ENCODE results near the gene GRIK2.

Gene GRIK2

GRCh38 chr6:101400326-101401135 is 7.0 kb downstream of the GRIK2 start:
- DNase-seq: no peak

DNA sequence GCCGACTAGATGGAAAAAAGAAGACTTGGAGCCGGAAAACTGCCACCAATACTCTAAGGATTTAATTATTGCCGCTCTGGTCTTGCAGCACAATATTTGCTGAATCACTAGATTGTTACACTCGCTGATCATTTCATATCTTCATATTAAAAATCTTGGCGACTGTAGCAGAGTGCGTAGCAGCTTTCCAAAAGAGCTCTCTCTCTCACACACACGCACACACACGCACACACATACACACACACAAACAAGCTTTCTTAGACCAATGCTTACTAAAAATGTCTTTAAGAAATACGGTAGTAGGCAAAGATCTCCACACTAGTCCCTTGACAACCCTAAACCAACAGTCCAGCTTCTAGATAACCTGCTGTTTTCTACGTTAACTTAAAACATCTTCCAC is 7.7 kb downstream of the GRIK2 start:
- no peak for DNase-seq

- peak; percentile 48 for DNase-seq
Measured at GRCh38 chr6:101401792-101402621, 8.5 kb downstream of the GRIK2 start.

GRCh38 chr6:101402622-101403031 is 9.1 kb downstream of the GRIK2 start:
- DNase-seq: no peak

GRCh38 chr6:101403216-101403945 is 9.9 kb downstream of the GRIK2 start:
- no peak for DNase-seq

- DNase-seq: no peak
Measured at GRCh38 chr6:101404775-101405174, 11.3 kb downstream of the GRIK2 start.

GRCh38 chr6:101413773-101414172 is 20.3 kb downstream of the GRIK2 start:
- DNase-seq: no peak

DNA sequence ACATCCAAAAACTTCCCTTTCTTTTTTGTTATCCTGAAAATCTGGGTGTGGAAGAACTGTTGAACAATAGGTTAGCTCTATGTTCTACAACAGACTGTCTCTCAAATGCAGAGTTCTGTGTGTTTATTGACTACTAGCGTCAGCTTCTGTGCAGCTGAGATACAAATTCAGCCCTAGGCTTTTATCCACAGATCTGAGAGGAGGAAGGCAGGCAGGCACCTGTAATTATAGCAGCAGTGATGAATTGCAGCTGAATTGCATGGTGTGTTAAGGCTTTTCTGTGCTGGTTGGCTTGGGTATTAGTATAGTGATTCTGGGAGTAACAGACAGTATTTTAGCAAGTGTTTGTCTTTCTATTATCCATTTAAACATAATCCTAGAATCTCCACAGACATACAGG is 24.4 kb downstream of the GRIK2 start:
- DNase-seq: no peak

DNA sequence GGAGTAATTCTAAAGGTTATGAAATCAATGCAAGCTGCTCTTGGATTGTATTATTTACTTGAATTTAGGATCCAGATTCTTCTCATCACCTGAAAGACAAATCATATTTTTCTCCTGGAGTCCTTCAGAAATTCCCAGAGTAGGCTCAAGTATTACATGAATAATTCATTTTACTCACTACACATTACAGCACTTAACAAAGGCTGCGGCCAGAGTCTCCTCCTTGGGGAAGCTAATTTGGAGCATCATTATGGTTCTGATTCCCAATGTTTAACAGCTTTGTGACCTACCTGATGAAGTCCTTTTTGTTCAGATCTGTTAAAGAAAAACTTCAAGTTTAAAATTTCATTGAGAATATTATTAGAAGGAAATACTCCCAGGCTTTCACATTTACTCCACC is 28.7 kb downstream of the GRIK2 start:
- no peak for DNase-seq

- no peak for DNase-seq
Measured at GRCh38 chr6:101422811-101423210, 29.3 kb downstream of the GRIK2 start.

DNA sequence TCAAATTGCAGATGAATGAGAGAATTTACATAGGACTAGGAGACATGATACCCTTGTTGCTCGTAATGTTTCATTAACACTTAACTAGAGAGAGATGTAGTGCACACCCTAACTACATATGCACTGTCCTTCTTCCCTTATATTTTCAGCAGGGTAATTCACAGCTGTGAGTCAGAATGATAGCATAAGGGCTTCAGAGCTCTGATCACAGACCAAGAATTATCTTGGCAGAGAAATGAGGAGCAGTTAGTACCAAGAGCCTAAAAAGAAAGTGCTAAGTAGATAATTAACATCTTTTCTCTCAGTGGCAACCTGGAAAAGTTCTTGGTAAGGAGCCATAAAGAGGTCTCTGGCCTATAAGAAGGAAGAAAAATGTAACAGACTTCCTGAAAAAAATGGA is 35.8 kb downstream of the GRIK2 start:
- no peak for DNase-seq

DNA sequence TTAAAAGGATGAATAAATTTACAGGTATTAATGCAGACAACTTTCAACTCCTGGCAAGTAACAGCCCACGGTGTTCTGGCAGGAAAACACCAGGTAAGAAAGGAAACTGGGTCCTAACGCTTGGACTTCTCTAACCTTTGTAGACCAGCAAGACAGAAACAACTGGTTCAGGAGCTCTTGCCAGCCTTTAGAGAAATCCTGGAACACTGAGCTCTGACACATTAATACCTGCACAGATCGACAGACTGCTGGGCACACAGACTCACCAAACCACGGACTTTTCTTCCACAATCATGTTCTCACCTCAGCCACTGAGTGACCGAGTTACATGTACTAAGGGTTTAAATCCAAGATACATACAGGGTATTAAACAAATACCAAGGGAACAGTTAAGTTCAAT is 36.3 kb downstream of the GRIK2 start:
- DNase-seq: no peak

DNA sequence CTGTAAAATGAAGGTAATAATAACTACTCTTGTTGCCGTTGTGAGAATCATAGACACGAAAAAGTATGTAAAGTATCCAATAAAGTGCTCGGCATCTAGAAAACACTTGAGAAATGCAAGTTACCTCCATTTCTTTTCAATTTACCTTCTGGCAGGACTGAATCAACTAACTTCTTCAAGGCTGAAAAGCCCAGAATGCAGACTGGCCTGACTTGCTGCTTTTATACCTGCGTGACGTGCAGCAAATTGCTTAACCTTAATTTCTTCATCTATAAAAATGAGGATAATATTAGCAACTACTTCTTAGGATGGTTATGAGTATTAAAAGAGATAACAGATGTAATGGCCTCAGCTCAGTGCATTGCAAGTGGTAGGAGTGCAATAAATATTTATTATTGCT is 39.6 kb downstream of the GRIK2 start:
- DNase-seq: no peak

- DNase-seq: no peak
Measured at GRCh38 chr6:101434601-101435000, 41.1 kb downstream of the GRIK2 start.

DNA sequence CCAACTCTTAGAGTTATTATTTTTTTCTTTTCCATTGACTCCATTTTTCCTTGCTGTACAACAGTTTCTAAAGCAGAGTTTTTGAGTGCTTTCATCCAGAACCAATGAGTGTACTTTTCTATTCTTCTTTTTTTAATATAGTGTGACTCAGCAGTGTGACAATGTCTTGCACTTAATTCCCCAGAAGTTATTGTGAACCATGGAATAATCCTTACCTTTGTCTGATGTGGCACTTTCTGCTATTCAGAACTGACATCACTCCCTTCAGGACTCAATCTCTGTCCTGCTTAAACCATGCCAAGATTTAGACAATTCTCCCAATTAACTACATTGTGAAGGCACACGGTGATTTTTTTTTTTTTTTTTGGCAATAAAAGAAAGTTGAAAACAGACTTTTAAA is 41.5 kb downstream of the GRIK2 start:
- no peak for DNase-seq

DNA sequence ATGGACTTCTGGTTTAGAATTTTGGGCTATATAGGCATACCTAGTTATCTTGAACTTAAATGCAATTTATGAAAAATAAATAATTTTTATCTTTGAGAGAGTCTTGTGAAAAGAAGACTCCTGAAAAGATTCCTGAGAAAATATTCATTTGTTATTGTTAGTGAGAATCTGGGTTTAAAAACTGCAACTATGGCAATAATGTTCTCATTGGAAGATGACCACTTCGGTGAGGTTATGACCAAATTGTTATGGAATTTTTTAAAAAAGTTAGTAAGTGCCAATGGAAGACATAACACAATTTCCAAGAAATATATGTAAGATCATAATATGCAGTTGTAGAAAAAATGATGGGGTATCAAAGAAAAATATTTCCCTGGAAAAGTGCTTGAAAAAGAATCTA is 46.3 kb downstream of the GRIK2 start:
- no peak for DNase-seq

- no peak for DNase-seq
Measured at GRCh38 chr6:101443315-101443714, 49.8 kb downstream of the GRIK2 start.

DNA sequence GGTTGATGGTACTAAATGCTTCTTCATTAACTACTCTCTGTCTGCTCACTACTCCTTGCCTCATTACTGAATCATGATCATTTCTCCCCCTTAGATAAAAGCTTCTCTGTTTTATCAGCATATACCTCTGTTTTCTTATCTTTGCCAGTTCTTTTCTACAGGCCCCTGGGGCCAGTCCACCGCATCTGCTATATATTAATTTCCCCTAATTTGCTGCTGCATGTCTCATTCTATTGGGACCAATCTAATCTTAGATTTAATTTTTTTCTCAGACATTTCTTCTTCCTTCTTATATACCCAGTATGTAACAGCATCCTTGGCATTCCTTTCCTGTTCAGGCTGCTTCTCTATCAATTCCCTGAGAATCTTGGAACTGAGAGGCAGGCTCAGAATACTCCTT is 51.2 kb downstream of the GRIK2 start:
- no peak for DNase-seq

GRCh38 chr6:101445527-101445926 is 52.0 kb downstream of the GRIK2 start:
- no peak for DNase-seq

GRCh38 chr6:101450901-101451300 is 57.4 kb downstream of the GRIK2 start:
- no peak for DNase-seq

- no peak for DNase-seq
Measured at GRCh38 chr6:101451981-101452380, 58.5 kb downstream of the GRIK2 start.

DNA sequence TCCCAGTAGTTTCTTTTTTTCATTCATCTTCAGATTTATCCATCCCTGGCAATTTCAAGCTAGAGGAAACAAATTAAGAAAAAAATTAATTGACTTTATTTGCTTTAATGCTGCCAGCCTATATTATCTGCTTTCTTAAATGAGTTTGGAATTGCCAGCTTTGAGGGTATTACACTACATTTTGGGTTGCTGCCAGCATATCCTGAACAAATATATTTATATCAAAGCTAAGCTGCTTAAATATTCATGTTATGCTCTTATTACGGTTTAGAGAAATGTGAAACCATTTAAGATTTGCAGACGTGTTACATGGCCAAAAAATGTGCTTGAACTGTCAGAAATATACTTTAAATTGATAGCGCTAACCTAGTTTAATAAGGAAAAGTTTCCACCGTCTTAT is 59.7 kb downstream of the GRIK2 start:
- no peak for DNase-seq

DNA sequence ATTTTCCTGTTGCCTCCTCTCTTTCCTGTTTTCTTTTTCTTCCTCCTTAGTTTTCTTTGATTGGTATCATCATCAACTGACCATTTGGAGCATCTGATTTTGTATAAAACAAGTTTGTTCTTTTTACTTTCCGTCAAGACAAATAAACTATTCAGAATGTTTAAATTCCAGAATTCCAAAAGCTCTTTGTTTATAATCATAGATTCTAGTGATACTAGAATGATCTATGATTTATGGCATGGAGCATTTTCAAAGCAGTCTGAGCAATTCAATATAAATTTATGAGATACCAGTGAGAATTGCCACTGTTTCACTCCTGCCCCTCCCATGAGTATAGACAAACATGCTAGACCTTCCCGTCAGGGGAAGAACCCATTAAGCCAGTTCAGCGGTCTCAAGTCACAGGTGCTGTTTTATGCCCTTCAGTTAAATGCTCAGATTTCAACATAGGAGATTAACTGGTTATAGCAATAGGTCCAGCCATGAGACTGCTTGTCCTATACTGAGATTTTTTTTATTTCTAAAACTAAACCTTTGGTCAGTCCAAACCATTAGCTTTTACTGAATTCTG is 60.7 kb downstream of the GRIK2 start:
- DNase-seq: no peak
